Embryonic facial prominence (tissue), 1 donor: ENCODE results near the gene MAST4.

ENCODE experiments used
- DNase-seq: peaks from one replicate; pipeline ENCODE4 v3.0.0-alpha.2; 2016; ENCODE audit errors: extremely low spot score

Gene MAST4

GRCh38 chr5:67188274-67189078 is 592.3 kb downstream of the MAST4 start:
- DNase-seq: no peak

- DNase-seq: no peak
Measured at GRCh38 chr5:67189079-67189354, 592.8 kb downstream of the MAST4 start.

DNA sequence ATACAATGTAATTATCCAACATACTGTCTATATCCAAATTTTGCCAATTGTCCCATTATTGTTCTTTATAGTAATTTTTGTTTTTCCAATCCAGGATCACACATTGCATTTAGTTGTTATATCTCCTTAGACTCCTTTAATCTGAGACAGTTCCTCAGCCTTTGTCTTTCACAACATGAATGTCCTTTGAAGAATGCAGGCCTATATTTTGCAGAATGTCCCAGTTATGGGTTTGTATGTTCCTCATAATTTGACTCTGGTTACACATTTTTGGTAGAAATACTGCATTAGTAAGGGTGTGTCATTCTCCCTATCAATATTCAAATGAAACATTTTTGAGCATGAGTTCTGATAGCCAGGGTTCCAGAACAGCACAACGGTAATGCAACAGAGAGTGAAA is 593.7 kb downstream of the MAST4 start:
- DNase-seq: no peak

- DNase-seq: no peak
Measured at GRCh38 chr5:67190410-67190809, 594.2 kb downstream of the MAST4 start.

GRCh38 chr5:67190861-67191260 is 594.7 kb downstream of the MAST4 start:
- no peak for DNase-seq

DNA sequence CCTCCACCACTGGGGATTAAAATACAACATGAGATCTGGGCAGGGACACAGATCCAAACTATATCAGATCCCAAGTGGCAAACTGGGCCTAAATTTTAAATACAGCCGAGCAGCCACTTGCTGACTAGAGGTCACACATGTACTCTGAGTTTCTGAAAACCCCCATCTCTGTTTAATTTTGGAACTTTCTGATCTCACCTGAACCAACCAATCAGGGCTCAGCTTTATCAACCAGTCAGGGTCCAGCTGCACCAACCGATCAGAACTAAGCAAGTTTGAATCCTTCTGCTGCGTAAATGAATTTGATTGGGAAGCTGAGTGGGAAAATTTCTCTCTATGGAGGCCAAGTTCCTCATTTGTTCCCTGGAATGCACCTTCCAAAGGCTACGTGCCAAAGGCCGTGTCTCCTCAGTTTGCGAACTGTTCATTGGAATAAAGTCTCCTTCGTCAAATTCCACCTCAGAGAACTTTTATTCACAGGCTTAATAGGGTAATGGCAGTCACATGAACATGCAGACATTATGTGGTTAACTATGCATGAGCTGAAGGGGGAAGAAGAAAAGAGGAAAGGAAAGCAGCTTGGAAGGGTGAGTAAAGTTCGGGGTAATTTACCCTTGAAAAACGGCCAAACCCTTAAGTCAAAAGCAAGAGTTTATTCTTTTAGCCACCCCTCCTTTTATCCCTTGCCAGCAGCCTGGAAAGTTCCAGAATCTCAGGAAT is 596.7 kb downstream of the MAST4 start:
- DNase-seq: peak; percentile 54

- DNase-seq: no peak
Measured at GRCh38 chr5:67193439-67193807, 597.2 kb downstream of the MAST4 start.

- no peak for DNase-seq
Measured at GRCh38 chr5:67194166-67194565, 598.0 kb downstream of the MAST4 start.

DNA sequence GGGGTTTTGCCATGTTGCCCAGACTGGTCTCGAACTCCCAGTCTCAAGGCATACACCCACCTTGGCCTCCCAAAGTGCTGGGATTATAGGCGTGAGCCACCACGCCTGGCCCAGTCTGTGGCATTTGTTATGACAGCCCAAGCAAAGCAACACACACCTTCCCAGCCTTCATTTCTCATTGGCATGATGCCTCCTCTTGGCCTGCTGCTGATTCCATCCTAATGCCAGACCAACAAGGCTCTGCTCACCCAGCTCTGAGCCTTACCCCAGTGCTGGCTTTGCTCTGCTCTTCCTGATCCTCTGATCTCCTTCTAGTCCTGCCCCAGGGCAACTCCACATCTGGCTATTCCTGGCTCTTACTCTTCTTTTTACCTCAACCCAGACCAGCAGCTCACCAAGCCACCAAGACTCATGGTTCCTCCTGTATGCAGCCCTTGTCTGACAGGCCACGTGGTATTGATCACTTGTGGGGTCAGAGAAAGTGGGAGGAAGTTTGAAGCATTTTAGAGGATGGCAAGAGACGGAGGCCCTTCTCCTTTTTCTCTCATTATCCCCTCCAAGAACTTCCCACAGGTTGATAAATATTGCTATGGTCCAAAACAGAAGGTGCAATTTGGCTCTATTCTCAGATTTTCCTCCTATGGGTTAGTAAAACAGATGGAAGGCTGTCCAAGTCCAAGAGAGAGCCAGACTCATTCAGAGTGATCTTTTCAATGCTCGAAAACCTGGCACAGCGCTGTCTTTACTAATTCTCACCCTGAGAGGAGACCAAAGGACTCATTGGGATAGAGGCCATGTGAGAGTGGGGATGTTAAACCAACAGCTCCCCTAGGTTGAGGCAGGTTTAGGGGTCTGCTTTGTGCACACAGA is 599.4 kb downstream of the MAST4 start:
- DNase-seq: no peak

DNA sequence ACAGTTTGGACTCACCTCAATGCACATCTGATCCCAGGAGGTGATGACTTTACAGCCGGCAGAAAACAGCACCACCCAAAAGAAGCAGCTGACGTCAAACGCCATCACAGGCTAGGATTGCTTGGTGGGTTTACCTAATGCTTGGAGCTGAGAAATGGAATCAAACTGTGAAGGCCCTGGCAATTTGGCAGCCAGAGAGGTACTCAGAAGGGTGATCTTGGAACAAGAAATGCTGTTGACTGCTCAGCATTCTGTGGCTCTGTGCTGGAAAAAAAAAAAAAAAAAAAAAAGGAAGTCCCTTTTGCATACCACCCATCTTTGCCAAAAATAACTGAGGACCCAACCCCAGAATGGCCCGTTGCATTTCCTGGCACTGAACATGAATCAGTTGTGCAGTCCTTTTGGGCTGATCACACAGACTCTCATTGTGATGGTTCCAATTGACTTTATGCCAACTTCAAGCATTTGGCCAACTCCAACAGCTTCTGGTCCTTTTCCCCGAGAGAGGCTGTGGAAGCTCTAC is 600.4 kb downstream of the MAST4 start, which contains the start of gene CD180:
Gene CD180 (minus strand): TSS at position 263 of the 523 bp plus-strand sequence. CDS start 158 bp downstream, at position 105.
- no peak for DNase-seq

- no peak for DNase-seq
Measured at GRCh38 chr5:67197536-67197935, 601.3 kb downstream of the MAST4 start.

GRCh38 chr5:67198917-67199316 is 602.7 kb downstream of the MAST4 start:
- DNase-seq: no peak

DNA sequence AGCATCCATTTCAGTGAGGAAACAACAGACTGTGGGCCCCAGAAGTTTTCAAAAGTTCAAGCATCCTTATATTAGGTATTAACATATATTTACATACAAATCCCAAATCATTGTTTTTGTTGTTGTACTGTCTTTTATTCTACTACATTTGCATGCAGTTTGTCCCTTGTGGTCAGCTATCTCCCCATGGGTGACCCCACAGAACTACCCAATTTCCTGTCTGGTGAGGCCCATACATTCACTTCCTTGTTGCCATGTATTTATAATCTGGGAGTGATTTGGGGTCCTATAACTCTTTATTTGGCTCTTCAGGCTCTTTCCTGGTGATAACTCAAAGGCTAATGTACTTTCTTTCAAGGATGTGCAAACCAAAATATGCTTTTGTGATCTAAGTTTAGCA is 603.7 kb downstream of the MAST4 start:
- DNase-seq: no peak

DNA sequence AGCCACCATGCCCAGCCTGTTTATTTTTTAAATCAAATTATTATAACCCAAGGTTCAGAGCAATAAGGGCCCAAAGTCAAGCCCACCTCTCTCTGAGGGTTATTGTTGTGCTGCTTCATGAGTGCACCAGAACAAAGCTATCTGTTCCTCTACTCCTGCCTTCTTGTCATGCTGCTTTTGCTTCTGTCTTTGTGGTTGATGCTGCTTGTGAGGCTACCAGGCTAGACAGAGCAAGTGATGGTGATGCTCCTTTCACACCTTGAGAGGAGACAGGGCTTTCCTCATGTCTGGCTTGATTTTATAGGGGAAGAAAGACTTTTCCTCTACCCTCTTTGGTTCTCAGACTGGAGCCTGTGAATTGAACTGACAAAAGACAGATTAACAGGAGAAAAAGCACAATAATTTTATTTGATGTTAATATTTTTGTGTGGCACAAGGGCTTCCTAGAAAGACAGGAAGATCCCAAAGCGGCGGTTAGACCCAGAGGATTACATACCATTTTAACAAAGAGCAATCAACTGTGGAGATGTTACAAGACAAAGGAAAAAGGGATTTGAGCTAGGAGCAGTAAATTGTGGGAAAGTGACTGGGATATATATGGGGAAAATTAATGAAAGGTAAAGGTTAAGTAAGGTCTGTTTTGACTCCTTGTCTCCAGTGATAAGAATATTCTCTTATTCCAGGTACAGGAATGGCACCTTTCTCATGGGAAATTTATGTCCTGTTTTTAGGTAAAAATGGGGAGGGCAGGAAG is 604.8 kb downstream of the MAST4 start:
- no peak for DNase-seq

DNA sequence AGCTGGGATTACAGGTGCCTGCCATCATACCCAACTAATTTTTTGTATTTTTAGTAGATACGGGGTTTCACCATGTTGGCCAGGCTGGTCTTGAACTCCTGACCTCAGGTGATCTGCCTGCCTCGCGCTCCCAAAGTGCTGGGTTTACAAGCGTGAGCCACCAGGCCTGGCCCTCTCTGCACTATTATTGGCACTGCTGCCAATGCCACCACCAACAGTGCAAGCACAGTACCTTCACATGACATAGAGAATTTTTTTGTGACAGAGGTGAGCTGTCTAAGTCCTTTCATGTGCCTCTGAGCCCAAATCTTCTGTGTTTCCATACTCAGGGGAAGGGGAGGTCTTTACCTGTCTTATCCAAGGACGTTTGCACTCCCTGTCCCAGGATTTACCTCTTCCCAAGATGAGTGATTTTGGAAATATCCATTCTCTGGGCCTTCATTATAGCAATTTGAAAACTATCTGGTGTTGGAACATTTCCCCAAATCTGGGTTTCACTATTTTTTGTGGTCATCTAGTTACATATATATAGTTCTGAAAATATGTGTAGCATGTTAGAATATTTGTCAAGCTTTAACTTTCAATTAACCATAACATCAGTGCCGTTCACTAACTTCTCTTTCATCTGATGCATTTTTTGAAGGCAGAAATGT is 605.8 kb downstream of the MAST4 start:
- no peak for DNase-seq

- no peak for DNase-seq
Measured at GRCh38 chr5:67202828-67203227, 606.6 kb downstream of the MAST4 start.

DNA sequence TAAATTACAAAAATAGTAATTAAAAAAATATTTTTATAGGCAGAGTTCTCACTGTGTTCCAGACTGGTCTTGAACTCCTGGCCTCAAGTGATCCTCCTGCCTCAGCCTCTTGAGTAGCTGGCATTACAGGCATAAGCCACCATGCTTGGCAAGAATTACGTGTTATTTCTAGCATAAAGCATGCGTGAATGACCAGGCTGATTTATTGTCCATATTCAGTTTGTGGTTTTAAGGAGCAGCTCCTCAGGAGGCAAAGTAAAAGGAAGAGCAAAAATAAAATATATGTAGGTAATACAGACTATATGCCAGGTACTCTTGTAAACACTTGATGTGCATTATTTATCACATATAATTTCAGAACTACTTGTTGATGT is 607.5 kb downstream of the MAST4 start:
- DNase-seq: no peak

DNA sequence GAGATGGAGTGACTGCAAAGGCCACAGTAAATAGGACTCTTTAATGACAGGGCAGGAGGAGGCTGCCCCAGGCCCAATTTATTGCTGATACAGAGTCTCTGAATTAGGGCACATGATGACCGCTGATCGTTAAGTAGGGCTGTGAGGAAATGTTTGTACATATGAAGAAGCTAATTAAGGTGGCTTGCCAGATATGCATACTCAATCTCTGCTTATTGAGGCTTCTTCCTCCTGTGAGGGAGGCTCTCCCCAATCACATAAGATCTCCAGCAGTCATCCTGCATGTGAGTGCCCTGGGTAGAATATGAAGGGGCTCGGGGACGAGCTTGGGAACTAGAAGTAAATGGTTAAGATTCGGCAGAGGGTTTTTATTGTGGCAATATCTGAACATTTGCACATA is 608.6 kb downstream of the MAST4 start:
- no peak for DNase-seq

GRCh38 chr5:67205981-67206380 is 609.8 kb downstream of the MAST4 start:
- no peak for DNase-seq

GRCh38 chr5:67206461-67206860 is 610.3 kb downstream of the MAST4 start:
- no peak for DNase-seq

DNA sequence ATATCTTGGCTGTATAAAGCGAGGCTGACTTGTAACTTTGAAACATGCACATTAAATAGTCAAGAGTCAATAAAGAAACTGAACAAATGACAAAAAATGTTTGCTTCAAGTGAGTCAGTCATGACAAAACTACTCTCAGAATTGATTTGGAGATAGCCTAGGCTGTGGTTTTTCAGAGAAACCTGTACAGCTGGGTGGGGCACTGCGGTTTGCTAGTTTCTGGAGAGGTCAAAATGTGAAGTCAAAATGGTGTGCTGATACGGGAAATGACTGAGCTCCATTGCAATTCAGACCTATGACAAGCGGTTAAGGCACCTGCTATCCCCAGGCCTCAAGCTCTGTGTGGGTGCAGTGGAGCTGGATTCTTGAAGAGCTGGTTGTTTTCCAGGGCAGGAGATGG is 610.7 kb downstream of the MAST4 start:
- DNase-seq: no peak
